Stimulated activated CD8-positive, alpha-beta memory T cell treated with anti-CD3 and anti-CD28 coated beads, Interleukin-7, amount 100 ng/mL, for 48 hours (primary cell): ENCODE measurements around the gene TAS2R40.
A peak's percentile ranks its signal among the peaks of the same experiment; 100 is the strongest.

Source experiments
- DNase-seq, 2 donors: peaks; one replicate each; pipeline ENCODE4 v3.0.0-alpha.2; 2020; ENCODE audit warnings: low read depth in 1 of 2; ENCODE audit errors: extremely low read depth in 1 of 2

The TAS2R40 gene

DNA sequence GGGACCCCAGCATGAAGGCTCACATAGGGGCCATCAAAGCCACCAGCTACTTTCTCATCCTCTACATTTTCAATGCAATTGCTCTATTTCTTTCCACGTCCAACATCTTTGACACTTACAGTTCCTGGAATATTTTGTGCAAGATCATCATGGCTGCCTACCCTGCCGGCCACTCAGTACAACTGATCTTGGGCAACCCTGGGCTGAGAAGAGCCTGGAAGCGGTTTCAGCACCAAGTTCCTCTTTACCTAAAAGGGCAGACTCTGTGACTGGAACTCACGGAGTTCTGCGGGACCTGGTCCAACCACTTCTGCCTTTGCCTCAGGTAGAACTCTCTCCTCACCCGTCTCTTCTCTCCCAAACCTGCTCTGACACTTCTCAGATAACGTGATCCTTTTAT lies 945 bp downstream of the TAS2R40 start:
- DNase-seq, result no peak

DNA sequence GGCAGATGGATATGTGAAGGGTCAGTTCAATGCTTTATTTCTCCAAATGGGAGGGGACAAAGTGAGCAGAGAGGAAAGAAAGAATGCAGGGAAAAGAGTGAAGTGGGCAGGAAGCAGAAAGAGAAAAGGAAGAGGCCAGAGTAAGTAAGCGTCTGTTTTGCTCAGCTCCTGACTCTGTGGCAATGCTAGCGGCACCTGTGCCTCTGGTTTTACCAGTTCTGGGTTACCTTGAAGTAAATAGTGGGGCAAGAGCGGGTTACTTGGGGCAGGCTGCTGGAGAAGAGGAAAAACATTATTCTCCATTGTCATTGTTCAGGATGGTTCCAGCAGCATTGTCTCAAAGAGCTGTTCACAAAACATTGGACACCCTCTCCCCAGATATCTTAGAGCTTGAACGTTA lies 1.9 kb downstream of the TAS2R40 start:
- DNase-seq, result no peak

DNA sequence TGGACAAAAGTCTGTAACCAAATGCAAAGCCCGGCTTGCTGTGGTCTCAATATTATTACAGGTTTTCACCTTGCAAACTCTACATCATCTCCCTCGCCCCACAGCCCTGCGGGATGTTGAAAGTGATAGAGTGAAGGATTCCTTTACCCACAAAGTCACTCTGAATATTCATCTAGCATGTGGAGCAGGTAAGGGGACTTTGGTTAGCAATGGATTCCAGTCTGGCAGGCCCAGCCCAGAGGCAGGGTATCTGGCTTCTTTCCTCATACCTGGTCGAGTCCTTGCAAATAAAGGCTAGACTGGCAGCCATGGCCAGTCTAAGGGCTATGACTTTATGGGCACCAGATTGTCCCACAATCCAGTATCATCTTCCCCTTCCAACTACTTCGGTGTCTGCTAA lies 3.2 kb downstream of the TAS2R40 start:
- DNase-seq, result no peak

- DNase-seq, result no peak
Observed at GRCh38 chr7:143227806-143228205, 6.0 kb downstream of the TAS2R40 start.

GRCh38 chr7:143229054-143229790 lies 7.4 kb downstream of the TAS2R40 start:
- no peak for DNase-seq

GRCh38 chr7:143230602-143231457 lies 9.0 kb downstream of the TAS2R40 start:
- no peak for DNase-seq

DNA sequence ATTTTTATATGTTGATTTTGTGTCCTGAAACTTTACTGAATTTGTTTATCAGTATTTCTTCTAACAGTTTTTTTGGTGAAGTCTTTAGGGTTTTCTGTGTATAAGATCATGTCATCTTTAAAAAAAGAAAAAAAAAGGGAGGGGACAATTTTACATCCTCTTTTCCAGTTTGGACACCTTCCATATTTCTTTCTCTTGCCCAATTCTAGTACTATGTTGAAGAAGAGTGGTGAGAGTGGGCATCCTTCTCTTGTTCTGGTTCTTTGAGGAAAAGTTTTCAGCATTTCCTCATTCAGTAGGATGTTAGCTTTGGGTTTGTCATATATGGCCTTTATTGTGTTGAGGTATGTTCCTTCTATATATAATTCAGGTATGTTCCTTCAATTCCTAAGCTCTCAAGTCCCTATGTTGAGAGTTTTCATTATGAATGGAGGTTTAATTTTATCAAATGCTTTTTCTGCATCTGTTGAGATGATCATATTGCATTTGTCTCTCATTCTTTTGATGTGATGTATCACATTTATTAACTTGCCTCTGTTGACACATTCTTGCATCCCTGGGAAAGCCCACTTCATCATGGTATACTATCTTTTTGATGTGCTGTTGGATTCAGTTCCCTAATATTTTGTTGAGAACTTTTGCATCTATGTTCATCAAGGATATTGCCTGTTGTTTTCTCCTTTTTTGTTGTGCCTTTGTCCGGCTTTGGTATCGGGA lies 12.1 kb downstream of the TAS2R40 start:
- no peak for DNase-seq

GRCh38 chr7:143234533-143234875 lies 12.7 kb downstream of the TAS2R40 start:
- DNase-seq, result no peak

GRCh38 chr7:143235561-143235960 lies 13.7 kb downstream of the TAS2R40 start:
- DNase-seq, result no peak

DNA sequence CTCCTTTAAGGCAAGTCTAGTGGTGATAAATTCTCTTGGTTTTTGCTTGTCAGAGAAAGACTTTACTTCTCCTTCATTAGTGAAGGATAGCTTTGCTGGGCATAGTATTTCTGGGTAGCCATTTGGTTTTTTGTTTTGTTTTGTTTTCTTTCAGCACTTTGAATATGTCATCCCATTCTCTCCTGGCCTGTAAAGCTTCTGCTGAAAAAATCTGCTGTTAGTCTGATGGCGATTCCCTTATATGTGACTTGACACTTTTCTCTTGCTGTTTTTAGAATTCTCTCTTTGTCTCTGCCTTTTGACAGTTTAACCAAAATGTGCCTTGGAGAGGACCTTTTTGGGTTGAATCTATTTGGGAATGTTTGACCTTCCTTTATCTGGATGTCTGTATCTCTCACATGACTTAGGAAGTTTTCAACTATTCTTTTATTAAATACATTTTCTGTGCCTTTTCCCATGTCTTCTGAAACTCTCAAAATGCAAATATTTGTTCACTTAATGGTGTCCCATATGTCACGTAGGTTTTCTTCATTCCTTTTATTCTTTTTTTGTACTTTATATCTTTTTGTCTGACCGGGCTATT lies 14.7 kb downstream of the TAS2R40 start:
- DNase-seq, result no peak

DNA sequence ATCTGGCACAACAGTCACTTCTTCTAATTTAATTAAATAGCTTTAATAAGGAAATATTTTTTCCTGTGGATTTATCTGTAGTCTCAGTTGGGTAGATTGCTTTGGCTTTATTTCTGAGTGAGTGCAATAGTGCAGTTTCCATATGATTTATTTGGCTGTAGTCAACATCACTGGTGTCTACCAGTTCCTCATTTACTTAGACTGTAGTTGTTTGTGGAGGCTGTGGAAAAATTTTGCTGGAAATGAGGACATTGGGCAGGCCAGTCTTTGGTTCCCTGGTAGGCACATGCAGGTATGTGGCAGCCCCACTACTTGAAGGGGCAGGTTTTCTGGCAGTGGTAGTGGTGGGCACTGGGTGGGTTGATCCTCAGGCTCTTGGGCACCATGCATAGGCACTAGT lies 15.5 kb downstream of the TAS2R40 start:
- no peak for DNase-seq

DNA sequence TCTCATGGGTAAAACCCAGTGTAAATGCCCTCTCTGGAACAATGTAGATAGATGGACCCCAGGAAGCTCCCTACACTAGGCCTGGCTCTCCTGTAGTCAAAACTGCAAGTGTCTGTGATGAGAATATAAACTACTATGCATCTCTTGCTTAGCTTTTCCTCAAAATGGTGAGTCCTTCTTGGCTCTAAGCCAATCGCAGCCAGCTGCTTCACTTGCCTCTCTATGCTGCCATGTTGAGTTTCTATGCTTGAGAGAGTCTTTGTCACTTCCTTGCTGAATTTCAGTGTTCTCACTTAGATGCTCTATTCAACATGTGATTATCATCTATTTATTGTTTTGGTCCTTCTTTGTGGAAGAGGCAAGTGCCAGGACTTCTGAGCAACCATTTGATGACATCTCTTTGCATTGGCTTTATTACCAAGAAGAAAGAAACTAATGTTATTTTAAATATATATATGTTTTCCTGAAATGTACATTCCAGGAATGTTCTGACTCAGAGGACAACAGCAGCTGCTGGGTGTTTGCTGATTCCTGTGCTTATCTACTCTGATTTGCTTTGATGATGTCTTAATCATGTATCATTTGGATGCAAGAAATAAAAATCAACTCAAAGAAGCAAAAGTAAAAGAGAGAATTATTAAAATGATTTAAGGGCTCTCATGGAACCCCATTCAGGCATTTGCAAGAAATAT lies 16.6 kb downstream of the TAS2R40 start:
- DNase-seq, result no peak

DNA sequence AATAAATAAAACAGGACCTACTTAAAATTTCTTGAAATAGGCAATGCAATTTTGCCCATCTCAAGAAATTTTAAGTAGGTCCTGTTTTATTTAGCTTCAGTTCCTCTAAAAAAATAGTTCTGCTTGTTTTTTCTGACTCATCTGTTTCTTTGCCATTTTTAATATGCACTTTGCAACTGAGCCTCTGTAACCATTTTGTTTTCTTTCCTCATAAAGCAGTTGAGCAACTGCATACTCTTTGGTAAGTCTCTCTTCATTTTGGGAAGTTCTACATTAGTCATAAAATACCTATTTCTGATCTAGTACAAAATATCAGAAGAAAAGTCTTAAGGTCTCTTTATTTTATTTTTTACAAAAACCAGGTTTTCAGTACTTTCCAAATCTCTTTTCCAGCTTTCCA lies 18.0 kb downstream of the TAS2R40 start:
- no peak for DNase-seq

GRCh38 chr7:143240291-143241168 lies 18.7 kb downstream of the TAS2R40 start:
- DNase-seq, result peak in 1 of 2 donors; percentile 48

DNA sequence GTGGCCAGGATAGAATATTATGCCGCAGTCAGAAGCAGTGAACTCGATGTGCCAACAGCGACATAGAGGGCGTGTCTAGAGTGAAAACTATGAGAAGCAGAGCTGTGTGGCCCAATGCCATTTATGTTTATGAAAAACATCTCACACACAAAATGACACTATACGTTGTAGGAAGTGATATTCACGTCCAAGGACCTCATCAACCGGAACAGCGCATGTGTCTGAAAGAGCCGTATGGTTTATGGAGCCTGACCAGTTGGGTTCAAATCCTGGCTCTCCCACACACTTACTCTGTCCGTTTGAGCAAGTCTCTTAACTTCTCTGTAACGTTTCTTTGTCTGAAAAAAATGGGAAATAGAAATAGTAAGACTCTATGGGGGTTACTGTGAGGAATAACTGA lies 20.5 kb downstream of the TAS2R40 start:
- DNase-seq, result no peak

GRCh38 chr7:143243111-143243510 lies 21.3 kb downstream of the TAS2R40 start:
- no peak for DNase-seq

- DNase-seq, result no peak
Observed at GRCh38 chr7:143243614-143244013, 21.8 kb downstream of the TAS2R40 start.

- DNase-seq, result no peak
Observed at GRCh38 chr7:143244321-143244720, 22.5 kb downstream of the TAS2R40 start.

- DNase-seq, result no peak
Observed at GRCh38 chr7:143245123-143245522, 23.3 kb downstream of the TAS2R40 start.

- DNase-seq, result no peak
Observed at GRCh38 chr7:143247372-143247771, 25.5 kb downstream of the TAS2R40 start.
